HG03457 (cell line): ENCODE measurements around the gene ZNF536.
"Not testable (repeated sequence)": the region's sequence is repeated elsewhere in the genome, so short reads cannot be mapped to it uniquely, and the experiment has no call there.

Experiments used
- ATAC-seq: cut with Tn5 transposase; IDR thresholded peaks from one replicate; pipeline ENCODE4 v1.9.1; 2021; ENCODE audit warnings: moderate number of reproducible peaks; ENCODE audit not compliant: unreplicated experiment

ZNF536 gene

GRCh38 chr19:30340771-30341561 is 31.2 kb upstream of the ZNF536 start:
- no peak for ATAC-seq

- ATAC-seq = no peak
These were observed 30.5 kb upstream of the ZNF536 start for GRCh38 chr19:30341611-30342201.

GRCh38 chr19:30342901-30343300 is 29.3 kb upstream of the ZNF536 start:
- no peak for ATAC-seq

- ATAC-seq = no peak
These were observed 27.4 kb upstream of the ZNF536 start for GRCh38 chr19:30344446-30345425.

GRCh38 chr19:30345686-30346085 is 26.5 kb upstream of the ZNF536 start:
- no peak for ATAC-seq

- not testable (repeated sequence) for ATAC-seq
These were observed 25.7 kb upstream of the ZNF536 start for GRCh38 chr19:30346468-30346867.

- ATAC-seq = no peak
These were observed 23.0 kb upstream of the ZNF536 start for GRCh38 chr19:30349131-30349730.

GRCh38 chr19:30350692-30351663 is 21.2 kb upstream of the ZNF536 start:
- no peak for ATAC-seq

- ATAC-seq = no peak
These were observed 20.4 kb upstream of the ZNF536 start for GRCh38 chr19:30351774-30352173.

GRCh38 chr19:30353394-30353945 is 18.7 kb upstream of the ZNF536 start:
- no peak for ATAC-seq

- ATAC-seq = no peak
These were observed 16.6 kb upstream of the ZNF536 start for GRCh38 chr19:30355586-30355985.

- no peak for ATAC-seq
These were observed 15.1 kb upstream of the ZNF536 start for GRCh38 chr19:30356951-30357579.

- ATAC-seq = no peak
These were observed 14.6 kb upstream of the ZNF536 start for GRCh38 chr19:30357580-30357954.

- ATAC-seq = no peak
These were observed 13.9 kb upstream of the ZNF536 start for GRCh38 chr19:30358319-30358718.

- no peak for ATAC-seq
These were observed 13.2 kb upstream of the ZNF536 start for GRCh38 chr19:30358821-30359580.

GRCh38 chr19:30359936-30360335 is 12.2 kb upstream of the ZNF536 start:
- ATAC-seq = no peak

- ATAC-seq = no peak
These were observed 11.6 kb upstream of the ZNF536 start for GRCh38 chr19:30360376-30361106.

- ATAC-seq = no peak
These were observed 11.1 kb upstream of the ZNF536 start for GRCh38 chr19:30361107-30361447.
